Neural progenitor cell (in vitro differentiated cells): ENCODE results near the gene APCDD1L. TPM values are rescaled to one million over a fixed set of nuclear protein-coding genes. Genes with fewer than 3 reads are reported as not detected.

ENCODE experiments used
- DNase-seq: peaks from one replicate; pipeline ENCODE4 v3.0.0-alpha.2; 2016; ENCODE audit warnings: low spot score
- H2AFZ ChIP-seq: fragments of 200-600 bp; sonication (generic); replicated peaks from 2 replicates; pipeline ENCODE4 v1.6.1; 2016; ENCODE audit warnings: antibody characterized with exemption
- H3F3A ChIP-seq: fragments of 200-600 bp; sonication (generic); 2 replicates; pipeline ENCODE4 v1.6.1; 2016; ENCODE audit warnings: antibody characterized with exemption, low read depth
- H3K27ac ChIP-seq: fragments of 200-600 bp; sonication (generic); 2 replicates; pipeline ENCODE4 v1.5.1; 2016; ENCODE audit warnings: mild to moderate bottlenecking
- H3K27me3 ChIP-seq: fragments of 200-600 bp; sonication (generic); 2 replicates; pipeline ENCODE4 v1.6.1; 2016; ENCODE audit warnings: mild to moderate bottlenecking, moderate library complexity
- H3K36me3 ChIP-seq: fragments of 200-600 bp; sonication (generic); 2 replicates; pipeline ENCODE4 v1.5.1; 2016
- H3K4me1 ChIP-seq: fragments of 200-600 bp; sonication (generic); 2 replicates; pipeline ENCODE4 v1.6.1; 2016; ENCODE audit warnings: mixed run types
- H3K4me2 ChIP-seq: fragments of 200-600 bp; sonication (generic); 2 replicates; pipeline ENCODE4 v1.6.1; 2016
- H3K4me3 ChIP-seq: fragments of 200-600 bp; sonication (generic); 2 replicates; pipeline ENCODE4 v1.5.1; 2016
- H3K79me2 ChIP-seq: fragments of 200-600 bp; sonication (generic); 2 replicates; pipeline ENCODE4 v1.6.1; 2016; ENCODE audit warnings: low read depth
- H3K9ac ChIP-seq: fragments of 200-600 bp; sonication (generic); 2 replicates; pipeline ENCODE4 v1.6.1; 2016
- H3K9me3 ChIP-seq: fragments of 200-600 bp; sonication (generic); 2 replicates; pipeline ENCODE4 v1.5.1; 2016; ENCODE audit warnings: low read depth
- H4K20me1 ChIP-seq: fragments of 200-600 bp; sonication (generic); 2 replicates; pipeline ENCODE4 v1.6.1; 2016; ENCODE audit warnings: low read depth
- H3K27ac Mint-ChIP-seq: 3 replicates; pipeline ENCODE4 v1.8.0; 2021; ENCODE audit warnings: mixed read lengths
- H3K27me3 Mint-ChIP-seq: 2 replicates; pipeline ENCODE4 v1.8.0; 2022; ENCODE audit warnings: low read depth, mild to moderate bottlenecking, inconsistent platforms, moderate library complexity, mixed read lengths; ENCODE audit not compliant: insufficient read depth
- H3K36me3 Mint-ChIP-seq: 3 replicates; pipeline ENCODE4 v1.8.0; 2021; ENCODE audit warnings: mixed read lengths
- H3K4me1 Mint-ChIP-seq: 3 replicates; pipeline ENCODE4 v1.8.0; 2021; ENCODE audit warnings: mixed read lengths
- H3K4me3 Mint-ChIP-seq: 3 replicates; pipeline ENCODE4 v1.8.0; 2021; ENCODE audit warnings: mild to moderate bottlenecking, moderate library complexity, mixed read lengths
- H3K9me3 Mint-ChIP-seq: 3 replicates; pipeline ENCODE4 v1.8.0; 2020; ENCODE audit warnings: mixed read lengths
- EZH2 ChIP-seq: fragments of 200-600 bp; sonication (generic); IDR thresholded peaks from 2 replicates; pipeline ENCODE4 v1.6.1; 2017; ENCODE audit warnings: antibody characterized with exemption, mild to moderate bottlenecking, moderate library complexity
- EZH2phosphoT487 ChIP-seq: fragments of 200-600 bp; sonication (generic); IDR thresholded peaks from 2 replicates; pipeline ENCODE4 v1.6.1; 2017; ENCODE audit warnings: antibody characterized with exemption
- total RNA-seq: library from RNA; depleted of rRNA; stranded (reverse); fragments of >200 nt; gene quantifications from 2 replicates; pipeline ENCODE4 v1.2.3, GENCODE V29; 2015; ENCODE audit warnings: low replicate concordance
- TF ChIP-seq, protein P1 (sequence below): fragments of 200-600 bp; sonication (generic); IDR thresholded peaks from 2 replicates; pipeline ENCODE4 v1.5.1; 2017; ENCODE audit warnings: antibody characterized with exemption, mild to moderate bottlenecking

Gene APCDD1L
- total RNA-seq: not detected in 2 replicates

- H3K27ac Mint-ChIP-seq: no peak within 1 kb of the TSS
- no peaks in the 10 kb centered on the region for H3K79me2 ChIP-seq
- H3K4me1 Mint-ChIP-seq: no peaks in the 10 kb centered on the region
- H3K36me3 ChIP-seq: no peaks in the 10 kb centered on the region
- no peaks in the 10 kb centered on the region for H3K36me3 Mint-ChIP-seq
- no peaks in the 10 kb centered on the region for H4K20me1 ChIP-seq
- H3K4me2 ChIP-seq: peak within 1 kb of the TSS; percentile 91
- no peaks in the 10 kb centered on the region for H3K9me3 Mint-ChIP-seq
- no peaks in the 10 kb centered on the region for H3F3A ChIP-seq
- peak within 1 kb of the TSS; percentile 51 for H3K4me3 ChIP-seq
- peaks cover 43% of the 10 kb centered on the region for H3K27me3 Mint-ChIP-seq
- peaks cover 68% of the 10 kb centered on the region for H3K27me3 ChIP-seq
- H2AFZ ChIP-seq: peak within 1 kb of the TSS; percentile 90
- H3K4me3 Mint-ChIP-seq: no peak within 1 kb of the TSS
- H3K27ac ChIP-seq: no peak within 1 kb of the TSS
- peak; percentile 56 for DNase-seq
- TF ChIP-seq, protein P1, sequence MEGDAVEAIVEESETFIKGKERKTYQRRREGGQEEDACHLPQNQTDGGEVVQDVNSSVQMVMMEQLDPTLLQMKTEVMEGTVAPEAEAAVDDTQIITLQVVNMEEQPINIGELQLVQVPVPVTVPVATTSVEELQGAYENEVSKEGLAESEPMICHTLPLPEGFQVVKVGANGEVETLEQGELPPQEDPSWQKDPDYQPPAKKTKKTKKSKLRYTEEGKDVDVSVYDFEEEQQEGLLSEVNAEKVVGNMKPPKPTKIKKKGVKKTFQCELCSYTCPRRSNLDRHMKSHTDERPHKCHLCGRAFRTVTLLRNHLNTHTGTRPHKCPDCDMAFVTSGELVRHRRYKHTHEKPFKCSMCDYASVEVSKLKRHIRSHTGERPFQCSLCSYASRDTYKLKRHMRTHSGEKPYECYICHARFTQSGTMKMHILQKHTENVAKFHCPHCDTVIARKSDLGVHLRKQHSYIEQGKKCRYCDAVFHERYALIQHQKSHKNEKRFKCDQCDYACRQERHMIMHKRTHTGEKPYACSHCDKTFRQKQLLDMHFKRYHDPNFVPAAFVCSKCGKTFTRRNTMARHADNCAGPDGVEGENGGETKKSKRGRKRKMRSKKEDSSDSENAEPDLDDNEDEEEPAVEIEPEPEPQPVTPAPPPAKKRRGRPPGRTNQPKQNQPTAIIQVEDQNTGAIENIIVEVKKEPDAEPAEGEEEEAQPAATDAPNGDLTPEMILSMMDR: no peak
- TF ChIP-seq EZH2phosphoT487: peak; percentile 54
- TF ChIP-seq EZH2: peak; percentile 10
- no peaks in the 10 kb centered on the region for H3K9me3 ChIP-seq
- no peaks in the 10 kb centered on the region for H3K4me1 ChIP-seq
- H3K9ac ChIP-seq: no peak within 1 kb of the TSS
Observed at GRCh38 chr20:58515233-58516212, at the start of gene APCDD1L. Gene APCDD1L (minus strand): TSS chr20:58515399. CDS start chr20:58514707, 692 bp downstream.

DNA sequence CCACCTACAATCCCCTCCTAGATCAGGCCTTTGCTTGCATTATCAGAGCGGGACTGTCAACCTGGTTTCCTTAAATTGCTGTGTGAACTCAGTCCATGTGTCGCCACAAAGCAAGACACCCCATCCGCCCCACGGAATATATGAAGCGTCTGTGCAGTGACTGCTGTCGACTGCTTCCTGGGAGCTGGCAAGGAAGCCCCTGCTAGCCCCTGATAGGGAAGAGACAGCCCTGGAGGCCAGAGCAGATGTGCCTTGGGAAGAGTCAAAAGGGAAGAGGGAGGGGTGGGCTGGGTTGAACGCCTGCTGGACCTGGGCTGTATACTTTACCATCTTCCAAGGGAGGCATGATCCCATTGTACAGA lies 44.1 kb upstream of the APCDD1L start:
- H3K4me3 Mint-ChIP-seq: no peak overlapping the region
- Histone ChIP-seq H3K4me3 (no peak overlapping the region), H3K9ac (no peak overlapping the region), H3K36me3 (no peaks in the 10 kb centered on the region), H2AFZ (no peak overlapping the region), H4K20me1 (no peaks in the 10 kb centered on the region), H3K27me3 (no peaks in the 10 kb centered on the region), H3K79me2 (no peaks in the 10 kb centered on the region), H3K4me2 (no peak overlapping the region), H3K27ac (no peak overlapping the region), H3F3A (no peaks in the 10 kb centered on the region), H3K9me3 (no peaks in the 10 kb centered on the region), H3K4me1 (no peaks in the 10 kb centered on the region)
- H3K4me1 Mint-ChIP-seq: no peaks in the 10 kb centered on the region
- no peaks in the 10 kb centered on the region for H3K27me3 Mint-ChIP-seq
- TF ChIP-seq EZH2phosphoT487 (no peak), EZH2 (no peak)
- TF ChIP-seq, protein P1: no peak
- no peak overlapping the region for H3K27ac Mint-ChIP-seq
- no peaks in the 10 kb centered on the region for H3K36me3 Mint-ChIP-seq
- peaks cover 4% of the 10 kb centered on the region for H3K9me3 Mint-ChIP-seq
- no peak for DNase-seq

GRCh38 chr20:58558486-58559367 lies 43.5 kb upstream of the APCDD1L start:
- Mint-ChIP-seq H3K4me3 (no peak overlapping the region), H3K27me3 (no peaks in the 10 kb centered on the region), H3K9me3 (peaks cover 3% of the 10 kb centered on the region), H3K4me1 (peaks cover under 1% of the 10 kb centered on the region), H3K27ac (no peak overlapping the region), H3K36me3 (no peaks in the 10 kb centered on the region)
- Histone ChIP-seq H3K9ac (no peak overlapping the region), H3K4me3 (no peak overlapping the region), H3F3A (no peaks in the 10 kb centered on the region), H3K27me3 (no peaks in the 10 kb centered on the region), H3K79me2 (no peaks in the 10 kb centered on the region), H3K9me3 (no peaks in the 10 kb centered on the region), H2AFZ (no peak overlapping the region), H3K4me2 (no peak overlapping the region), H3K27ac (no peak overlapping the region), H3K4me1 (peaks cover 3% of the 10 kb centered on the region), H4K20me1 (no peaks in the 10 kb centered on the region), H3K36me3 (no peaks in the 10 kb centered on the region)
- TF ChIP-seq, protein P1: peak; percentile 7
- no peak for TF ChIP-seq EZH2
- no peak for DNase-seq
